GM18511 (cell line): ENCODE results near the gene ALPL.
"Not testable (repeated sequence)": the region's sequence is repeated elsewhere in the genome, so short reads cannot be mapped to it uniquely, and the experiment has no call there.

Experiments
- ATAC-seq: cut with Tn5 transposase; IDR thresholded peaks from one replicate; pipeline ENCODE4 v1.9.1; 2021; ENCODE audit warnings: mild to moderate bottlenecking, moderate library complexity; ENCODE audit not compliant: unreplicated experiment

ALPL gene

GRCh38 chr1:21507511-21508270 lies 1.5 kb upstream of the ALPL start:
- no peak for ATAC-seq

- ATAC-seq: no peak
Observed at GRCh38 chr1:21508580-21509350, 458 bp upstream of the ALPL start.

- ATAC-seq: no peak
Observed at GRCh38 chr1:21510113-21510493, 880 bp downstream of the ALPL start.

- ATAC-seq: no peak
Observed at GRCh38 chr1:21510885-21511578, 1.8 kb downstream of the ALPL start.

- no peak for ATAC-seq
Observed at GRCh38 chr1:21511579-21512522, 2.6 kb downstream of the ALPL start.

GRCh38 chr1:21514245-21514644 lies 5.0 kb downstream of the ALPL start:
- no peak for ATAC-seq

GRCh38 chr1:21517161-21517589 lies 8.0 kb downstream of the ALPL start:
- ATAC-seq: no peak

GRCh38 chr1:21517660-21518480 lies 8.6 kb downstream of the ALPL start:
- ATAC-seq: no peak

- no peak for ATAC-seq
Observed at GRCh38 chr1:21518774-21519455, 9.7 kb downstream of the ALPL start.

GRCh38 chr1:21519486-21520070 lies 10.4 kb downstream of the ALPL start:
- not testable (repeated sequence) for ATAC-seq

GRCh38 chr1:21520899-21521716 lies 11.9 kb downstream of the ALPL start:
- ATAC-seq: no peak

- ATAC-seq: no peak
Observed at GRCh38 chr1:21521717-21522060, 12.5 kb downstream of the ALPL start.

GRCh38 chr1:21522525-21523038 lies 13.4 kb downstream of the ALPL start:
- ATAC-seq: no peak

- no peak for ATAC-seq
Observed at GRCh38 chr1:21523297-21523813, 14.1 kb downstream of the ALPL start.

GRCh38 chr1:21524220-21524619 lies 15.0 kb downstream of the ALPL start:
- ATAC-seq: no peak

- ATAC-seq: no peak
Observed at GRCh38 chr1:21524686-21525339, 15.6 kb downstream of the ALPL start.

- no peak for ATAC-seq
Observed at GRCh38 chr1:21525340-21525717, 16.1 kb downstream of the ALPL start.
